BJ (cell line): ENCODE data around the gene COL5A2. TPM values are rescaled to one million over a fixed set of nuclear protein-coding genes. Genes with fewer than 3 reads are reported as not detected.

Experiments used
- CTCF ChIA-PET: fragments of 350-600 bp; formaldehyde crosslinking; extraction: SDS; loops from one replicate; lab custom pipeline; 2021; ENCODE audit warnings: antibody characterized with exemption, inconsistent platforms; lab: Yijun Ruan, JAX
- POLR2A ChIA-PET: fragments of 300-600 bp; sonication (Branson Sonifier 250); formaldehyde crosslinking; extraction: SDS; loops from one replicate; lab custom pipeline; 2021; ENCODE audit warnings: antibody characterized with exemption; lab: Charles Lee
- DNase-seq: peaks from one replicate; pipeline ENCODE4 v3.0.0-alpha.2; 2011; ENCODE audit warnings: low read depth
- H3K27me3 ChIP-seq: 2 replicates; pipeline ENCODE4 v1.6.0; 2011; ENCODE audit warnings: low read length; ENCODE audit not compliant: control insufficient read depth, insufficient read depth
- H3K36me3 ChIP-seq: 2 replicates; pipeline ENCODE4 v1.5.1; 2011; ENCODE audit warnings: low read length; ENCODE audit not compliant: control insufficient read depth, insufficient read depth
- H3K4me3 ChIP-seq: 2 replicates; pipeline ENCODE4 v1.5.1; 2011; ENCODE audit warnings: low read depth, mild to moderate bottlenecking, control low read depth, low read length
- CTCF ChIP-seq: IDR thresholded peaks from 2 replicates; pipeline ENCODE4 v1.5.1; 2011; ENCODE audit warnings: low read depth, mild to moderate bottlenecking, control low read depth, inconsistent platforms, low read length, moderate library complexity; ENCODE audit not compliant: insufficient read depth
- polyA plus RNA-seq: library from polyadenylated mRNA; depleted of rRNA; stranded (reverse); fragments of >200 nt; gene quantifications from 2 replicates; pipeline ENCODE4 v1.2.3, GENCODE V29; 2011

The COL5A2 gene
- polyA plus RNA-seq, 1 experiment = 351 TPM

DNA sequence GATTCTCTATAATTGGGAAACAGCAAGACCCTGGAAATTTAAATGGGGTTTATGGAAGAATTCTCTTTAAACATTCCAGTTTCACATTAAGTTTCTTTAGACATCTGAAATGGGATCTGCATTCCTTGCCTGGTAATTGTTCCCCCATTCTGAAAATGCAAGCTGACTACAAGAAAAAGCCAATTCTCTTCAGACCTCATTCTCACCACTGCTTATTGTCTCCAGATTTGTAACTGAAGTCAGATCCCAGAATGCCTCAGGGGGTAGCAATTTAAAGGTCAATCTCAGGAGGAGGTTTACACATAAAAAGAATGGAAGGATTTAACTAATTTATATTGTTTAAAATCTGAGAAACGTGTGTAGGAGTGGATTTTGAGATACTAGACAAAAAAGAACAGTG is 164.2 kb downstream of the COL5A2 start:
- Histone ChIP-seq H3K4me3 (no peak overlapping the region), H3K27me3 (no peaks in the 10 kb centered on the region), H3K36me3 (peaks cover 4% of the 10 kb centered on the region)
- ChIA-PET CTCF (interaction anchor here (1.2 kb wide), 1 partner anchor 31 kb away, joined by 3 read pairs; no protein-coding TSS in a partner anchor), POLR2A (no interaction called here)
- no peak for DNase-seq
- no peak for TF ChIP-seq CTCF

GRCh38 chr2:189014449-189015138 is 165.0 kb downstream of the COL5A2 start:
- DNase-seq = no peak
- CTCF ChIA-PET = interaction anchor here (0.8 to 1.2 kb wide), 4 partner anchors 11 to 476 kb away, joined by 3 to 4 read pairs (median 3); no protein-coding TSS in a partner anchor
- Histone ChIP-seq H3K4me3 (no peak overlapping the region), H3K27me3 (no peaks in the 10 kb centered on the region), H3K36me3 (peaks cover 6% of the 10 kb centered on the region)
- POLR2A ChIA-PET = no interaction called here
- no peak for TF ChIP-seq CTCF

DNA sequence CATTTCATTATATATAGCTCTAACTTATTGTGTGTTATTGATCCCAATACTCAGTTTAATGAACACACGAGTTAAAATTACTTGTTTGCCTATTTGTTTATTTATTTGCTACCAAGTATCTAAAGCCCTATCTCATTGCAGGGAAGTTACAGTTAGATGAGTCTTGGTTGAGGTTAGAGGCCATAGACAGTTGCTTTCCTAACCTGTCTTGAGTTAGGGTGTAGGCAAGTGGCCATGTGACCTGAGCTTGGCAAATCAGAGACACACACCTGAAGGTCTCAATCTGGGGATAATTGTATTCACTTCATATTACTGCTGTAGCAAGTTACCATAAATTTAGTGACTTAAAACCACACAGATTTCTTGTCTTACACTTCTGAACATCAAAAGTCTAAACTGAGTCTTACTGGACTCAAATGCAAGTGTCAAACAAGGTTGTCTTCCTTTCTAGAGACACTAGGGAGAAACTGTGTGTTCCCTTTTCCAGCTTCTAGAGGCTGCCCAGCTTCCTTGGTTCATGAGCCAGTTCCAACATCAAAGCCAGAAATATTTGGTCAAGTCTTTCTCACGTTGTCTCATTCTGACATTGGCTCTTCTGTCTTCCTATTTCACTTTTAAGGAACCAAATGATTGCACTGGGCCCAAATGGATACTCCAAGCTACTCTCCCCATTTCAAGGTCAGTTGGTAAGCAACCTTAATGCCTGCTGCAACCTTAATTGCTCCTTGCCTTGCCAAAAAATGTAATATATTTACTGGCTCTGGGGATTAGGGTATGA is 165.7 kb downstream of the COL5A2 start:
- no peak overlapping the region for H3K4me3 ChIP-seq
- DNase-seq = no peak
- POLR2A ChIA-PET = no interaction called here
- H3K36me3 ChIP-seq = peaks cover 6% of the 10 kb centered on the region
- H3K27me3 ChIP-seq = no peaks in the 10 kb centered on the region
- CTCF ChIA-PET = interaction anchor here (0.5 to 1.2 kb wide), 5 partner anchors 10 to 491 kb away, joined by 3 to 4 read pairs (median 3); no protein-coding TSS in a partner anchor
- TF ChIP-seq CTCF = no peak

DNA sequence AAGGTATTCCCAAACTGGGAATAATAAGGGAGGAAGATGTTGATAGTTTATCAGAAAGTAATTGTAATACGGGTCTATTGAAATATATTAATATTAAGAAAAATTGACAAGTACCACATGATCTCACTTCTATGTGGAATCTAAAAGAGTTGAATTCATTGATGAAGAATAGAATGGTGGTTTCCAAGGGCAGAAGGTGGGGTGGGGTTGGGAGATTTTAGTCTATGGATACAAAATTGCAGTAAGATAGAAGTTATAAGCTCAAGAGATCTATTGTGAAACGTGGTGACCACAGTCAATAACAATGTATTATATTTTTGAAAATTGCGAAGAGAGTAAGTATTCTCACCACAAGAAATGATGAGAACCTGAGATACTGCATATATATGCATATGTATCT is 166.5 kb downstream of the COL5A2 start:
- Histone ChIP-seq H3K27me3 (no peaks in the 10 kb centered on the region), H3K36me3 (peaks cover 8% of the 10 kb centered on the region), H3K4me3 (no peak overlapping the region)
- CTCF ChIA-PET = no interaction called here
- no peak for TF ChIP-seq CTCF
- POLR2A ChIA-PET = no interaction called here
- no peak for DNase-seq

GRCh38 chr2:189012351-189012750 is 167.2 kb downstream of the COL5A2 start:
- POLR2A ChIA-PET = no interaction called here
- DNase-seq = no peak
- H3K27me3 ChIP-seq = no peaks in the 10 kb centered on the region
- H3K36me3 ChIP-seq = peaks cover 13% of the 10 kb centered on the region
- no peak overlapping the region for H3K4me3 ChIP-seq
- CTCF ChIA-PET = no interaction called here
- TF ChIP-seq CTCF = no peak
